Left lung (tissue), 10 donors: ENCODE data around the gene NCMAP. TPM values are rescaled to one million over a fixed set of nuclear protein-coding genes. Genes with fewer than 3 reads are reported as not detected.

Source experiments
- ATAC-seq: fragments of 200-7000 bp; cut with Tn5 transposase; one replicate; pipeline ENCODE4 v1.9.1; 2020; ENCODE audit warnings: moderate library complexity
- DNase-seq, 4 donors: peaks; one replicate each; pipeline ENCODE4 v3.0.0-alpha.2; 2013 to 2020
- H3K27ac ChIP-seq, 2 donors: fragments of 200-600 bp; sonication (generic) in 1 of 2; one replicate each; pipeline versions ENCODE4 v1.5.0 to v1.8.0; 2020 to 2021
- H3K27me3 ChIP-seq, 2 donors: fragments of 200-600 bp; sonication (generic) in 1 of 2; one replicate each; pipeline versions ENCODE4 v1.5.0 to v1.8.0; 2020 to 2021
- H3K36me3 ChIP-seq, 2 donors: fragments of 200-600 bp; sonication (generic) in 1 of 2; one replicate each; pipeline versions ENCODE4 v1.5.0 to v1.8.0; 2020 to 2021
- H3K4me1 ChIP-seq, 2 donors: fragments of 200-600 bp; one replicate each; pipeline ENCODE4 v1.8.0; 2021
- H3K4me3 ChIP-seq, 2 donors: fragments of 200-600 bp; sonication (generic) in 1 of 2; one replicate each; pipeline versions ENCODE4 v1.5.0 to v1.8.0; 2020 to 2021; ENCODE audit warnings: mild to moderate bottlenecking in 1 of 2
- H3K9me3 ChIP-seq, 2 donors: fragments of 200-600 bp; sonication (generic) in 1 of 2; one replicate each; pipeline versions ENCODE4 v1.5.0 to v1.8.0; 2020 to 2021
- intact Hi-C, 2 donors: fragments of 100-400 bp; cut with DNase I; formaldehyde crosslinking; loops; one replicate each; pipeline versions ENCODE4 v1.11.2 to v1.14.2; 2022
- polyA plus RNA-seq, 6 donors: library from polyadenylated mRNA; unstranded; fragments of 120-200 nt; gene quantifications; one replicate each; pipeline ENCODE4 v1.2.1, GENCODE V29; 2013; ENCODE audit not compliant: insufficient read length in 6 of 6
- total RNA-seq, 2 donors: library from RNA; stranded (reverse); fragmentation: NEBNext Ultra II Directional; extraction: Animal tissue kit (Norgen Biotek cat#: 25700); gene quantifications; one replicate each; pipeline ENCODE4 v1.2.1, GENCODE V29; 2021
- TF ChIP-seq, protein P1 (sequence below), 2 donors: fragments of 200-600 bp; sonication (generic) in 1 of 2; IDR thresholded peaks; one replicate each; pipeline versions ENCODE4 v1.5.0 to v1.8.0; 2021; ENCODE audit warnings: antibody characterized with exemption in 2 of 2
- donor health status: DM: no; HTN: yes; CAD: no.
- donor health status: DM: no; HTN: no; CAD: no.

The NCMAP gene
- total and polyA plus RNA-seq, 8 donors, result 3.0 to 7.8 (median 5.4) TPM

DNA sequence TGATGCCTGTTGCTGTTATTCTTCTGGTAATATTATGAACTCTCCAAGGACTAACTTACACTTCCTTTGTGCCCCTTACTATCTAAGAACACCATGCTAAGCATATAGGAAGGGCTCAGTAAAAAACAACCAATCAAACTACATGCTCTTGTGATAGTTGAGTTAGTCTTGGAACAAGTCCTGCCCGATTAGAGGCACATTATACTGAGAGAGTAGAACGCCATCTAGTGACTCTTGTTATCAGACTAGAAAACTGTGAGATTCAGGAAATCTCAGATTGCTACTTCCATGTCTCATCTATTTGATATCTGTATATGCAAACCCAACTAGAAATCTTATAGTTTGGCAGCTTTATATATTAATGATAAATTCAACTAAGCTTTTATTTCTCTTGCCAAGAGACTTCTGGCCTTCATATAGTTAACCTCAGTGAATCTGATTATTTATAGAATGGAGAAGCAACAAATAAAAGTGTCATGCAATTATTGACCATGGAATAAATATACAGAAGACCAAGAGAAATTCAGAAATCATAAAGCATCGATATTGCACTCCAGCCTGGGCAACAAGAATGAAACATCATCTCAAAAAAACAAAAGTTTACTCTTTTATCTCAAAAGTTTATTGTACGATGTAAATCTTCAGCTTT, 79.4 kb downstream of the NCMAP start:
- intact Hi-C loops, result loop anchor here in 1 of 2 donors (10.0 kb wide), 1 partner anchor 431 kb away; no protein-coding TSS in a partner anchor
- ATAC-seq (peak; percentile 90), DNase-seq (peak in 2 of 4 donors; percentile 51 to 69)
- Histone ChIP-seq H3K36me3 (no peaks in the 10 kb centered on the region), H3K9me3 (no peaks in the 10 kb centered on the region), H3K4me1 (no peaks in the 10 kb centered on the region), H3K27me3 (no peaks in the 10 kb centered on the region), H3K4me3 (no peak overlapping the region), H3K27ac (no peak overlapping the region)
- TF ChIP-seq, protein P1, sequence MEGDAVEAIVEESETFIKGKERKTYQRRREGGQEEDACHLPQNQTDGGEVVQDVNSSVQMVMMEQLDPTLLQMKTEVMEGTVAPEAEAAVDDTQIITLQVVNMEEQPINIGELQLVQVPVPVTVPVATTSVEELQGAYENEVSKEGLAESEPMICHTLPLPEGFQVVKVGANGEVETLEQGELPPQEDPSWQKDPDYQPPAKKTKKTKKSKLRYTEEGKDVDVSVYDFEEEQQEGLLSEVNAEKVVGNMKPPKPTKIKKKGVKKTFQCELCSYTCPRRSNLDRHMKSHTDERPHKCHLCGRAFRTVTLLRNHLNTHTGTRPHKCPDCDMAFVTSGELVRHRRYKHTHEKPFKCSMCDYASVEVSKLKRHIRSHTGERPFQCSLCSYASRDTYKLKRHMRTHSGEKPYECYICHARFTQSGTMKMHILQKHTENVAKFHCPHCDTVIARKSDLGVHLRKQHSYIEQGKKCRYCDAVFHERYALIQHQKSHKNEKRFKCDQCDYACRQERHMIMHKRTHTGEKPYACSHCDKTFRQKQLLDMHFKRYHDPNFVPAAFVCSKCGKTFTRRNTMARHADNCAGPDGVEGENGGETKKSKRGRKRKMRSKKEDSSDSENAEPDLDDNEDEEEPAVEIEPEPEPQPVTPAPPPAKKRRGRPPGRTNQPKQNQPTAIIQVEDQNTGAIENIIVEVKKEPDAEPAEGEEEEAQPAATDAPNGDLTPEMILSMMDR (IDR thresholded peaks at IDR 0.05), result peak; percentile 18 to 53

DNA sequence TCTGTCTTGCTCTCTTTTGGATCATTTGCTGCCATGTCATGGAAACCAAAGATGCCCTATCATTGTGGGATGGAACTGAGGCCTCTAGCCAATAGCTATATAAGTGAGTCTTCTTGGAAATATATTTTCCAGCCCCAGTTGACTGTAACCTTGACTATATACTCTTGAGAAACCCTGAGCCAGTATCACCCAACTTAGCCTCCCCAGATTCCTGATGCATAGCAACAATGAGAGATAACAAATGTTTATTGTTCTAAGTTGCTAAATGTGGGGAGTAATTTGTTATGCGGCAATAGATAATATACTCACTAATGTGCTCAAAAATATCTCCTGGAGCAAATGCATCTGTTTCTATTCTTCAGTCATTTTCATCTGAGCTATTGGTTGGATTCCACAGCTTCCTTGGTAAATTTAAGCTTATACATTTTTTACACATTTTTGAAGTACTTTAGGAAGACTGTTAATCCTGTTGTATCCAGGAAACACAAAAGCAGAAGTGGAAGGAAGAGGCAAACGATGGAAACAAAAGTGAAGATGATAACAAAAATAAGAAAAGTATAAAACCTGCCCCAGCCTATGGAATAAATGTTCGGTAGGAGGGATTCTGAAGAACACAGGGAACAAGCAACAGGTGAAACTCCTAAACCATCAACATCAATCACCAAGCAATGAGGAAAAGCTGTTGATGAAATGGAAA, 80.9 kb downstream of the NCMAP start:
- no peaks in the 10 kb centered on the region for H3K36me3 ChIP-seq
- intact Hi-C loops, result loop anchor here in 1 of 2 donors (10.0 kb wide), 1 partner anchor 432 kb away; no protein-coding TSS in a partner anchor
- H3K27ac ChIP-seq, result no peak overlapping the region
- H3K27me3 ChIP-seq, result no peaks in the 10 kb centered on the region
- no peak for ATAC-seq
- TF ChIP-seq, protein P1 (IDR thresholded peaks at IDR 0.05), result no peak
- H3K4me1 ChIP-seq, result peaks cover 0 to 7% of the 10 kb centered on the region in 2 donors
- no peak for DNase-seq
- no peaks in the 10 kb centered on the region for H3K9me3 ChIP-seq
- H3K4me3 ChIP-seq, result no peak overlapping the region

DNA sequence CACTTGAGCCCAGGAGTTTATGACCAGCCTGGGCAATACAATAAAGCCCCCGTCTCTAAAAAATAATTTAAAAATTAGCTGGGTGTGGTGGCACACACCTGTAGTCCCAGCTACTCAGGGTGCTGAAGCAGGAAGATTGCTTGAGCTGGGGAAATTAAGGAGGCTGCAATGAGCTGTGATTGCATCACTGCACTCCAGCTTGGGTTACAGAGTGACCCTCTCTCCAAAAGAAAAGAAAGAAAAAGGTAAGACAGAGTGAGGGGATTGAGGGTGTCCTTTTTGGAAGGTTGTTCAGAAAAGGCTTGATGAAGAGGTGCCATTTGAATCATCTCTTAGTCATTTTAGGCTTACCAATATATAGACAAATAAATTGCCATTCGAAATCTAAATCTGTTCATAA, 83.2 kb downstream of the NCMAP start:
- DNase-seq (no peak), ATAC-seq (no peak)
- intact Hi-C loops, result loop anchor here in 1 of 2 donors (10.0 kb wide), 1 partner anchor 434 kb away; no protein-coding TSS in a partner anchor
- TF ChIP-seq, protein P1 (IDR thresholded peaks at IDR 0.05), result no peak
- Histone ChIP-seq H3K9me3 (no peaks in the 10 kb centered on the region), H3K27me3 (no peaks in the 10 kb centered on the region), H3K27ac (no peak overlapping the region), H3K4me1 (peaks cover 5 to 13% of the 10 kb centered on the region in 2 donors), H3K4me3 (no peak overlapping the region), H3K36me3 (no peaks in the 10 kb centered on the region)

DNA sequence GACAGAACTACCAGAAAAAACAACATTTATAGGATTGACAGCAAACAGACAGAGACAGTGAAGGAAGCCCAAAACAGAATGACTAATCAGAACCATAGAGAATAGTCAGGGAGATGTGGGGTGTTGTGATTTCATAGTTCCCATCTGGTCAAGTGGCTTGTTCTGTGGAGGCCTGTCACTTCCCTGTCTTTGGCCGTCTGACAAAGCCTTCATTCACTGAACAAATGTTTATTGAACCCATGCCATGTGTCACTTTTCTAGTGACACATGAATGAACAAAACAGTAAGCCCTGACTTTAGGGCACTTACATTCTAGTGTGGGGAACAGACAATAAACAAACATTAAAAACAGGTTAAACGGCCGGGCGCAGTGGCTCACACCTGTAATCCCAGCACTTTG, 84.0 kb downstream of the NCMAP start:
- ATAC-seq (no peak), DNase-seq (peak in 1 of 4 donors; percentile 17)
- Histone ChIP-seq H3K36me3 (no peaks in the 10 kb centered on the region), H3K4me1 (peaks cover 13 to 21% of the 10 kb centered on the region in 2 donors), H3K9me3 (no peaks in the 10 kb centered on the region), H3K27ac (peak overlapping the region in 1 of 2 donors; percentile 2), H3K4me3 (no peak overlapping the region), H3K27me3 (no peaks in the 10 kb centered on the region)
- intact Hi-C loops, result loop anchor here in 1 of 2 donors (10.0 kb wide), 1 partner anchor 435 kb away; no protein-coding TSS in a partner anchor
- TF ChIP-seq, protein P1 (IDR thresholded peaks at IDR 0.05), result no peak

DNA sequence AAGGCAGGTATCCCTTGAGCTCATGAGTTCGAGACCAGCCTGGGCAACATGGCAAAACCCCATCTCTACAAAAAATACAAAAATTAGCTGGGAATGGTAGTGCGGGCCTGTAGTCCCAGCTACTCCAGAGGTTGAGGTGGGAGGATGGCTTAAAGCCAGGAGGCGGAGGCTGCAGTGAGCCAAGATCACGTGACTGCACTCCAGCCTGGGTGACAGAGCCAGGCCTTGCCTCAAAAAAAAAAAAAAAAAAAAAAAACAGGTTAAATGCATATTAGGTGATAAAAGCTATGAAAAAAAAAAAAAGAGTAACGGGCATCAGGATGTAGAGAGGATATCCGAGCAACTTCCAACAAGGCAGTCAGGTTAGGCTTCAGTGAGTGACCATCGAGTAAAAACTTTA, 84.4 kb downstream of the NCMAP start:
- TF ChIP-seq, protein P1 (IDR thresholded peaks at IDR 0.05), result no peak

More for the DNA sequence above, 84.4 kb downstream of the NCMAP start:
- DNase-seq, result peak in 2 of 4 donors; percentile 42 to 45
- Histone ChIP-seq H3K27ac (peak overlapping the region in 1 of 2 donors; percentile 2), H3K9me3 (no peaks in the 10 kb centered on the region), H3K4me3 (no peak overlapping the region), H3K27me3 (no peaks in the 10 kb centered on the region), H3K4me1 (peaks cover 16 to 25% of the 10 kb centered on the region in 2 donors), H3K36me3 (no peaks in the 10 kb centered on the region)
- intact Hi-C loops, result no loop called here
- no peak for ATAC-seq
